ENCODE data around the gene RALGDS.

RALGDS gene

DNA sequence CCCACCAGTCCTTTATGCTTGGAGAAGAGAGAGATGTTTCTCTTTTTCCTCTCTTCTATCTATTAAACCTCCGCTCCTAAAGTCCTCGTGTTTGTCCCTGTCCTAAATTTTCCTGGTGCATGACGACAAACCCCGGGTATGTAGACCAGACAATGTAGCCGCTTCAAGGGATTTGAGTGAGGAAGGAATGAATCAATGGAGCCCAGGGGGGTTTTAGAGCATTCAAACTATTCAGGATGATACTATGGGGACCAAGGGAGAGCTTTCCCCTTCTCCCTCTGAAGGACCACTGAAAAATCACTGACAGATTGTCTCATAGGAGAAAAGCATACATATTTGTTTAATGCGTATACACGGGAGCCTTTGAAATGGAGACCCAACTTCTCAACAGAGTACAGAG is 40.9 kb downstream of the RALGDS start:
- TF ChIP-seq FOXM1 (IDR thresholded peaks at IDR 0.05; ENCODE audit: borderline replicate concordance, low read depth) (no peak), CEBPB (IDR thresholded peaks at IDR 0.05) (no peak), NFIC (IDR thresholded peaks at IDR 0.05) (no peak), TCF12 (IDR thresholded peaks at IDR 0.05; ENCODE audit: low read depth) (no peak), TEAD4 (IDR thresholded peaks at IDR 0.05) (no peak), RAD21 (IDR thresholded peaks at IDR 0.05; ENCODE audit: low read depth) (no peak), YY1 (IDR thresholded peaks at IDR 0.05; ENCODE audit: low read depth) (no peak), EP300 (IDR thresholded peaks at IDR 0.05; ENCODE audit: borderline replicate concordance) (no peak), EGR1 (IDR thresholded peaks at IDR 0.05) (no peak), TAF1 (IDR thresholded peaks at IDR 0.05; ENCODE audit: low read depth) (no peak), ZBTB7A (IDR thresholded peaks at IDR 0.05; ENCODE audit: low read depth) (no peak)
- TF ChIP-seq, protein P1, sequence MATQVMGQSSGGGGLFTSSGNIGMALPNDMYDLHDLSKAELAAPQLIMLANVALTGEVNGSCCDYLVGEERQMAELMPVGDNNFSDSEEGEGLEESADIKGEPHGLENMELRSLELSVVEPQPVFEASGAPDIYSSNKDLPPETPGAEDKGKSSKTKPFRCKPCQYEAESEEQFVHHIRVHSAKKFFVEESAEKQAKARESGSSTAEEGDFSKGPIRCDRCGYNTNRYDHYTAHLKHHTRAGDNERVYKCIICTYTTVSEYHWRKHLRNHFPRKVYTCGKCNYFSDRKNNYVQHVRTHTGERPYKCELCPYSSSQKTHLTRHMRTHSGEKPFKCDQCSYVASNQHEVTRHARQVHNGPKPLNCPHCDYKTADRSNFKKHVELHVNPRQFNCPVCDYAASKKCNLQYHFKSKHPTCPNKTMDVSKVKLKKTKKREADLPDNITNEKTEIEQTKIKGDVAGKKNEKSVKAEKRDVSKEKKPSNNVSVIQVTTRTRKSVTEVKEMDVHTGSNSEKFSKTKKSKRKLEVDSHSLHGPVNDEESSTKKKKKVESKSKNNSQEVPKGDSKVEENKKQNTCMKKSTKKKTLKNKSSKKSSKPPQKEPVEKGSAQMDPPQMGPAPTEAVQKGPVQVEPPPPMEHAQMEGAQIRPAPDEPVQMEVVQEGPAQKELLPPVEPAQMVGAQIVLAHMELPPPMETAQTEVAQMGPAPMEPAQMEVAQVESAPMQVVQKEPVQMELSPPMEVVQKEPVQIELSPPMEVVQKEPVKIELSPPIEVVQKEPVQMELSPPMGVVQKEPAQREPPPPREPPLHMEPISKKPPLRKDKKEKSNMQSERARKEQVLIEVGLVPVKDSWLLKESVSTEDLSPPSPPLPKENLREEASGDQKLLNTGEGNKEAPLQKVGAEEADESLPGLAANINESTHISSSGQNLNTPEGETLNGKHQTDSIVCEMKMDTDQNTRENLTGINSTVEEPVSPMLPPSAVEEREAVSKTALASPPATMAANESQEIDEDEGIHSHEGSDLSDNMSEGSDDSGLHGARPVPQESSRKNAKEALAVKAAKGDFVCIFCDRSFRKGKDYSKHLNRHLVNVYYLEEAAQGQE (IDR thresholded peaks at IDR 0.05; ENCODE audit: low read depth): no peak
- TF ChIP-seq, protein P2, sequence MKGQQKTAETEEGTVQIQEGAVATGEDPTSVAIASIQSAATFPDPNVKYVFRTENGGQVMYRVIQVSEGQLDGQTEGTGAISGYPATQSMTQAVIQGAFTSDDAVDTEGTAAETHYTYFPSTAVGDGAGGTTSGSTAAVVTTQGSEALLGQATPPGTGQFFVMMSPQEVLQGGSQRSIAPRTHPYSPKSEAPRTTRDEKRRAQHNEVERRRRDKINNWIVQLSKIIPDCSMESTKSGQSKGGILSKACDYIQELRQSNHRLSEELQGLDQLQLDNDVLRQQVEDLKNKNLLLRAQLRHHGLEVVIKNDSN (IDR thresholded peaks at IDR 0.05): no peak
- TF ChIP-seq, protein P3, sequence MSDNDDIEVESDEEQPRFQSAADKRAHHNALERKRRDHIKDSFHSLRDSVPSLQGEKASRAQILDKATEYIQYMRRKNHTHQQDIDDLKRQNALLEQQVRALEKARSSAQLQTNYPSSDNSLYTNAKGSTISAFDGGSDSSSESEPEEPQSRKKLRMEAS (IDR thresholded peaks at IDR 0.05): no peak

DNA sequence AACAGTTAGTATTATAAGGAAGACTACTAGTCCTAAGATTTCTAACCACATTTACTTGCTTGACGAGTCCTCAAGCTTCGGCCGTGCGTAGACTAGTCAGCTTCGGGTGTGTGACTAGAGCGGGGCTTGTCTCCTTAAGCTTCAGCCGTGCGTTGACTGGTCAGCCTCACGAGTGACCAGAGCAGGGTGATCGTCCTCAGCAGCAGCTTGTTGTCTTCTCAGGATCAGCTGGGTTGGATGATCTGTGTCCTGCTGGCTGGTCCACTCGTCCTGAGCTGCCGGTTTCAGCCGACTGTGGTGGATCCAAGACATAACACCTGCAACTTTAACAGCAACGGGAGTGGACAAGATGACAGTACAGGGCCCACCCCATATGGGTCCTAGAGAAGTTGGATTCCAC is 42.6 kb downstream of the RALGDS start:
- TF ChIP-seq YY1 (IDR thresholded peaks at IDR 0.05; ENCODE audit: low read depth) (no peak), ZBTB7A (IDR thresholded peaks at IDR 0.05; ENCODE audit: low read depth) (no peak), TEAD4 (IDR thresholded peaks at IDR 0.05) (no peak), EP300 (IDR thresholded peaks at IDR 0.05; ENCODE audit: borderline replicate concordance) (no peak), TAF1 (IDR thresholded peaks at IDR 0.05; ENCODE audit: low read depth) (no peak), CEBPB (IDR thresholded peaks at IDR 0.05) (no peak), NFIC (IDR thresholded peaks at IDR 0.05) (no peak), CREB1 (IDR thresholded peaks at IDR 0.05; ENCODE audit: low read depth) (no peak), FOXM1 (IDR thresholded peaks at IDR 0.05; ENCODE audit: borderline replicate concordance, low read depth) (no peak), EGR1 (IDR thresholded peaks at IDR 0.05) (no peak), RAD21 (IDR thresholded peaks at IDR 0.05; ENCODE audit: low read depth) (no peak)
- TF ChIP-seq, protein P2 (IDR thresholded peaks at IDR 0.05): no peak
- TF ChIP-seq, protein P3 (IDR thresholded peaks at IDR 0.05): no peak
- TF ChIP-seq, protein P1 (IDR thresholded peaks at IDR 0.05; ENCODE audit: low read depth): no peak

DNA sequence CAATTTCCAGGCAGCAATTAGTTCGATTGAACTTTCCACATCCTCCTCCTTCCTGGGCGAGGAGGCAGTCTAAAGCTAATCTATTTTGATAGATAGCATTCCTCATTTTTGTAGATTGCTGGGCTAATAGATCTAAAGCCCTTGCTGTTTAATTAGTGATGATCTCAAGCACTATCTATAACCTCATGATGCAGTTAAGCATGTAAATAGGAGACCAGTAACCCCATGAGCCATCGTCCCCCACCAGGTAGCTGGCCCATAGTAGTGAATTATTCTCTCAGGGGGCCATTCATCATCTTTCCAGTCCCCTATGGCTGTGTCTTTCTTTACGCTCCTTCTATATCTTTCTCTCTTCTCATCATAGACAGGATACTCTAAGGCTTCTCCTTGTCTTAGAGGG is 44.3 kb downstream of the RALGDS start:
- no peak for TF ChIP-seq EGR1 (IDR thresholded peaks at IDR 0.05)
- TF ChIP-seq RAD21 (IDR thresholded peaks at IDR 0.05; ENCODE audit: low read depth): no peak
- TF ChIP-seq EP300 (IDR thresholded peaks at IDR 0.05; ENCODE audit: borderline replicate concordance): no peak
- TF ChIP-seq, protein P1 (IDR thresholded peaks at IDR 0.05; ENCODE audit: low read depth): no peak
- no peak for TF ChIP-seq ZBTB7A (IDR thresholded peaks at IDR 0.05; ENCODE audit: low read depth)
- TF ChIP-seq, protein P3 (IDR thresholded peaks at IDR 0.05): no peak
- no peak for TF ChIP-seq YY1 (IDR thresholded peaks at IDR 0.05; ENCODE audit: low read depth)
- no peak for TF ChIP-seq CEBPB (IDR thresholded peaks at IDR 0.05)
- no peak for TF ChIP-seq FOXM1 (IDR thresholded peaks at IDR 0.05; ENCODE audit: borderline replicate concordance, low read depth)
- TF ChIP-seq TEAD4 (IDR thresholded peaks at IDR 0.05): no peak

DNA sequence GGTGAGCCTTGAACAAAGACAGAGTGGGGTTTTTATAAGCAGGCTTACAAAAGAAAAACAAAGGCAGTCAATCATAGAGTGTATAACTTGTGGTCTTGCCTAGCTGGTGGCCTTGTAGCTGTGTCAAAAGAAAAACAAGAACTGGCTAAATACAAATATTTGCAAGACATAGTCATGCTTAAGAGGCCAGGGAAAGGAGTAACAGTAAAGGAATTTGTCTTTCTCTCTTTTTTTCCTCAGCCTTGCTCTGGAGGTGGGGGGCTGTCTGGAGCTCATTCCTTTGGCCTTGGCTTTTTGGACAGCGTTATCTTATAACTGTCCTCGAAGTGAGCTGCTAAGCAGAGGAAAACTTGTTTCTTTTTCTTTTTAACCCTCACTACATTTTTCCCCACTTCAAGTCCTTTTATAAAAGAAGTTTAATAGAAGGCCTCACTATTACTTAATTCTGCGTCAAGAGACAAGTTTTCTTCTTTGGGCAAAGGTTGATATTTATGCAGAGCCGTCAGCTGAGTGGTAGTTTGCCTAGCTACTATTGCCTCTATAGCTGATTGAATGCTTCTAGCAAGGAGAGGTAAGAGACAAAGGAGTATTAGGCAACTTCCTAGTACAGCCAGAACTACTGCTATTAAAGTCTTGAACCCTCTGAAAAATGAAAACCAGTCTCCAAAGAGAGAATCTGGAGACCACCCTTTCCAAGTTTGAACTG is 45.0 kb downstream of the RALGDS start:
- TF ChIP-seq YY1 (IDR thresholded peaks at IDR 0.05; ENCODE audit: low read depth) (no peak), RAD21 (IDR thresholded peaks at IDR 0.05; ENCODE audit: low read depth) (no peak), CEBPB (IDR thresholded peaks at IDR 0.05) (no peak), ZBTB7A (IDR thresholded peaks at IDR 0.05; ENCODE audit: low read depth) (no peak), NFIC (IDR thresholded peaks at IDR 0.05) (no peak), TCF12 (IDR thresholded peaks at IDR 0.05; ENCODE audit: low read depth) (no peak), EP300 (IDR thresholded peaks at IDR 0.05; ENCODE audit: borderline replicate concordance) (no peak), TAF1 (IDR thresholded peaks at IDR 0.05; ENCODE audit: low read depth) (no peak), FOXM1 (IDR thresholded peaks at IDR 0.05; ENCODE audit: borderline replicate concordance, low read depth) (no peak), TEAD4 (IDR thresholded peaks at IDR 0.05) (no peak), EGR1 (IDR thresholded peaks at IDR 0.05) (no peak), CREB1 (IDR thresholded peaks at IDR 0.05; ENCODE audit: low read depth) (no peak)
- TF ChIP-seq, protein P1 (IDR thresholded peaks at IDR 0.05; ENCODE audit: low read depth): no peak
- TF ChIP-seq, protein P3 (IDR thresholded peaks at IDR 0.05): no peak
- TF ChIP-seq, protein P2 (IDR thresholded peaks at IDR 0.05): no peak
